ENCODE data around the gene TRIM14.

The TRIM14 gene

GRCh38 chr9:98050351-98050750 is 68.7 kb downstream of the TRIM14 start:
- TF ChIP-seq TAF1 (IDR thresholded peaks at IDR 0.05; ENCODE audit: borderline replicate concordance, insufficient read depth, low read length) (no peak), SIN3A (IDR thresholded peaks at IDR 0.05; ENCODE audit: borderline replicate concordance, insufficient read depth, low read length) (no peak), REST (IDR thresholded peaks at IDR 0.05; ENCODE audit: insufficient read depth in 1 of 2, low read depth in 2 of 2, low read length in 2 of 2) (no peak), POLR2AphosphoS5 (IDR thresholded peaks at IDR 0.05; ENCODE audit: low read depth, low read length) (no peak), FOXP2 (optimal IDR thresholded peaks at IDR 0.05; ENCODE audit: borderline replicate concordance, extremely low read depth, extremely low read length, insufficient read depth) (no peak)

GRCh38 chr9:98049288-98050072 is 69.5 kb downstream of the TRIM14 start:
- TF ChIP-seq FOXP2 (optimal IDR thresholded peaks at IDR 0.05; ENCODE audit: borderline replicate concordance, extremely low read depth, extremely low read length, insufficient read depth), result no peak
- no peak for TF ChIP-seq POLR2AphosphoS5 (IDR thresholded peaks at IDR 0.05; ENCODE audit: low read depth, low read length)
- no peak for TF ChIP-seq REST (IDR thresholded peaks at IDR 0.05; ENCODE audit: insufficient read depth in 1 of 2, low read depth in 2 of 2, low read length in 2 of 2)
- TF ChIP-seq TAF1 (IDR thresholded peaks at IDR 0.05; ENCODE audit: borderline replicate concordance, insufficient read depth, low read length), result no peak
- TF ChIP-seq SIN3A (IDR thresholded peaks at IDR 0.05; ENCODE audit: borderline replicate concordance, insufficient read depth, low read length), result no peak

GRCh38 chr9:98047002-98047401 is 72.0 kb downstream of the TRIM14 start:
- TF ChIP-seq SIN3A (IDR thresholded peaks at IDR 0.05; ENCODE audit: borderline replicate concordance, insufficient read depth, low read length), result no peak

- TF ChIP-seq POLR2AphosphoS5 (IDR thresholded peaks at IDR 0.05; ENCODE audit: low read depth, low read length), result no peak
These were observed 72.9 kb downstream of the TRIM14 start for GRCh38 chr9:98046180-98046543.

GRCh38 chr9:98045234-98046179 is 73.5 kb downstream of the TRIM14 start:
- TF ChIP-seq POLR2AphosphoS5 (IDR thresholded peaks at IDR 0.05; ENCODE audit: low read depth, low read length), result no peak; the same call in 1 of the 2 replicates
- no peak for TF ChIP-seq SIN3A (IDR thresholded peaks at IDR 0.05; ENCODE audit: borderline replicate concordance, insufficient read depth, low read length)
- no peak for TF ChIP-seq TAF1 (IDR thresholded peaks at IDR 0.05; ENCODE audit: borderline replicate concordance, insufficient read depth, low read length)

- no peak for TF ChIP-seq POLR2AphosphoS5 (IDR thresholded peaks at IDR 0.05; ENCODE audit: low read depth, low read length)
- TF ChIP-seq SIN3A (IDR thresholded peaks at IDR 0.05; ENCODE audit: borderline replicate concordance, insufficient read depth, low read length), result no peak
- no peak for TF ChIP-seq TAF1 (IDR thresholded peaks at IDR 0.05; ENCODE audit: borderline replicate concordance, insufficient read depth, low read length)
- no peak for TF ChIP-seq FOXP2 (optimal IDR thresholded peaks at IDR 0.05; ENCODE audit: borderline replicate concordance, extremely low read depth, extremely low read length, insufficient read depth)
These were observed 75.1 kb downstream of the TRIM14 start for GRCh38 chr9:98043915-98044314.

GRCh38 chr9:98040212-98040611 is 78.8 kb downstream of the TRIM14 start:
- no peak for TF ChIP-seq SIN3A (IDR thresholded peaks at IDR 0.05; ENCODE audit: borderline replicate concordance, insufficient read depth, low read length)
- no peak for TF ChIP-seq REST (IDR thresholded peaks at IDR 0.05; ENCODE audit: insufficient read depth in 1 of 2, low read depth in 2 of 2, low read length in 2 of 2)
- no peak for TF ChIP-seq POLR2AphosphoS5 (IDR thresholded peaks at IDR 0.05; ENCODE audit: low read depth, low read length)
- TF ChIP-seq FOXP2 (optimal IDR thresholded peaks at IDR 0.05; ENCODE audit: borderline replicate concordance, extremely low read depth, extremely low read length, insufficient read depth), result no peak
- TF ChIP-seq TAF1 (IDR thresholded peaks at IDR 0.05; ENCODE audit: borderline replicate concordance, insufficient read depth, low read length), result no peak
